ENCODE results near the gene PHKB. TPM values are rescaled to one million over a fixed set of nuclear protein-coding genes. Genes with fewer than 3 reads are reported as not detected.

The PHKB gene
- total RNA-seq, 1 experiment from 2014 or later: 81.3 TPM

DNA sequence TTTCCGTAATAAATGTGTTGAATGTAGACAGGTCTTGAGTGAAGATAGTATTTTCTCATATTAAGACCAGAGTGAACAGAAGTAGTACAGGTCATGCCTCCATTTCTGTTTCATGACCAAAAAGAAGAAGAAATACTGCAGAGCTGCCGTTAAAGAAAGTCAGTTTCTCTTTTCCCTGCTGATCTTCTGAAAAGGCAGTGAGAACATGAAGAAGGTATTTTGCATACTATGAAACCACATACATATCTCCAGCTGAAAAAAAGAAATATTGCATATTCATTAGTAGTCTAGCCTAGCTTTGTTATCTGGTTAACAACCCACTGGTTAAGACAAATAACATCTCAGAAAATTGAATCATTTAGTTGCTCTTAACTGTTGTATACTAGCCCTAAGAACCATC is 138.4 kb downstream of the PHKB start:
- Histone ChIP-seq H3K9me2 (ENCODE audit: insufficient read depth) (no peaks in the 10 kb centered on the region), H3K9me3 (ENCODE audit: insufficient read depth, low read depth) (no peaks in the 10 kb centered on the region), H3K4me2 (no peak overlapping the region), H3K27ac (no peak overlapping the region), H3F3A (ENCODE audit: insufficient read depth, low read depth) (no peaks in the 10 kb centered on the region), H3K4me3 (no peak overlapping the region), H3K79me2 (ENCODE audit: low read depth) (no peaks in the 10 kb centered on the region), H3K27me3 (ENCODE audit: insufficient read depth, low read depth) (no peaks in the 10 kb centered on the region), H2AFZ (no peak overlapping the region), H4K20me1 (ENCODE audit: insufficient read depth) (no peaks in the 10 kb centered on the region), H3K36me3 (ENCODE audit: low read depth) (no peaks in the 10 kb centered on the region), H3K4me1 (replicated peaks; ENCODE audit: insufficient read depth) (no peaks in the 10 kb centered on the region)
- intact Hi-C loops (cut with micrococcal nuclease; ENCODE audit: unreplicated experiment): no loop called here
- TF ChIP-seq EZH2 (IDR thresholded peaks at IDR 0.05; ENCODE audit: low read depth): no peak
- TF ChIP-seq, protein P1, sequence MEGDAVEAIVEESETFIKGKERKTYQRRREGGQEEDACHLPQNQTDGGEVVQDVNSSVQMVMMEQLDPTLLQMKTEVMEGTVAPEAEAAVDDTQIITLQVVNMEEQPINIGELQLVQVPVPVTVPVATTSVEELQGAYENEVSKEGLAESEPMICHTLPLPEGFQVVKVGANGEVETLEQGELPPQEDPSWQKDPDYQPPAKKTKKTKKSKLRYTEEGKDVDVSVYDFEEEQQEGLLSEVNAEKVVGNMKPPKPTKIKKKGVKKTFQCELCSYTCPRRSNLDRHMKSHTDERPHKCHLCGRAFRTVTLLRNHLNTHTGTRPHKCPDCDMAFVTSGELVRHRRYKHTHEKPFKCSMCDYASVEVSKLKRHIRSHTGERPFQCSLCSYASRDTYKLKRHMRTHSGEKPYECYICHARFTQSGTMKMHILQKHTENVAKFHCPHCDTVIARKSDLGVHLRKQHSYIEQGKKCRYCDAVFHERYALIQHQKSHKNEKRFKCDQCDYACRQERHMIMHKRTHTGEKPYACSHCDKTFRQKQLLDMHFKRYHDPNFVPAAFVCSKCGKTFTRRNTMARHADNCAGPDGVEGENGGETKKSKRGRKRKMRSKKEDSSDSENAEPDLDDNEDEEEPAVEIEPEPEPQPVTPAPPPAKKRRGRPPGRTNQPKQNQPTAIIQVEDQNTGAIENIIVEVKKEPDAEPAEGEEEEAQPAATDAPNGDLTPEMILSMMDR (conservative IDR thresholded peaks at IDR 0.05): no peak
- no peak for DNase-seq
- CTCF ChIA-PET: no interaction called here
- BruUV-seq (replicated peaks): no TSS peak
- POLR2A ChIA-PET (ENCODE audit: unreplicated experiment): no interaction called here

DNA sequence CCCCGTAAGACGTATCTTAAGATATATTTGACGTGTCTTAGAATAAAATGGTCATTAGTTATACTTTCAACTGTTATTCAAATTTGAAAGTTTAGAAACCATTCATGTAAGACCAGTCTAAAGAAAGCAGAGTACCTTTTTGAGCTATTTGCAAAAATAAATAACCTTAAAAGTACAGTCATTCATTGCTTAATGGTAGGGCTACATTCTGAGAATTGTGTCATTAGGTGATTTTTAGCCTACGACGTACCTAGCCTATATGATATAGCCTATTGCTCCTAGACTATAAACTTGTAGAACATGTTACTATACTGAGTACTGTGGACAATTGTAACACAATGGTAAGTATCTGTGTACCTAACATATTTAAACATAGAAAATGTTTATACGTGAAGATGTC is 139.2 kb downstream of the PHKB start:
- Histone ChIP-seq H3K4me2 (no peak overlapping the region), H3K4me1 (replicated peaks; ENCODE audit: insufficient read depth) (no peaks in the 10 kb centered on the region), H3K27ac (no peak overlapping the region), H2AFZ (no peak overlapping the region), H3K27me3 (ENCODE audit: insufficient read depth, low read depth) (no peaks in the 10 kb centered on the region), H4K20me1 (ENCODE audit: insufficient read depth) (no peaks in the 10 kb centered on the region), H3K9me3 (ENCODE audit: insufficient read depth, low read depth) (no peaks in the 10 kb centered on the region), H3F3A (ENCODE audit: insufficient read depth, low read depth) (no peaks in the 10 kb centered on the region), H3K4me3 (no peak overlapping the region), H3K36me3 (ENCODE audit: low read depth) (no peaks in the 10 kb centered on the region), H3K79me2 (ENCODE audit: low read depth) (no peaks in the 10 kb centered on the region), H3K9me2 (ENCODE audit: insufficient read depth) (no peaks in the 10 kb centered on the region)
- ChIA-PET POLR2A (ENCODE audit: unreplicated experiment) (no interaction called here), CTCF (no interaction called here)
- TF ChIP-seq, protein P1 (conservative IDR thresholded peaks at IDR 0.05): no peak
- TF ChIP-seq EZH2 (IDR thresholded peaks at IDR 0.05; ENCODE audit: low read depth): no peak
- no peak for DNase-seq
- intact Hi-C loops (cut with micrococcal nuclease; ENCODE audit: unreplicated experiment): no loop called here
- no TSS peak for BruUV-seq (replicated peaks)

DNA sequence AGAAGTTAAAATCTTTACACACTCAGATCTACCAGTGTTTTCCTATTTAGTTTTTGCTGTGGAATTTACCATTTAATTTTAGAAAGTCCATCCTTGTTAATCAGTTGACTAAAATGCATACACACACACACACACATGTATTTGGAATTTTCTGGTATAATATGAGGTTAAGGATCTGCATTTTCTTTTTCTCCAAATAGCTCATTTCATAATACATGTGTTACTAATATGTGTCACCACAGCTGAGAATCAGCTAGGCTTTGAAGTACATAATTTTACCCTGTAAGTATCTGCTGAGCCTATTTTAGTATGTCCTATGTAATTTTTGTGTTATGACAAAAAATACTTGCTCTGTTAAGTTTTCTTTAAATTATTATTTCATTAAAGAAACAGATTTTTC is 143.2 kb downstream of the PHKB start:
- intact Hi-C loops (cut with micrococcal nuclease; ENCODE audit: unreplicated experiment): no loop called here
- no peak overlapping the region for H3K4me3 ChIP-seq
- H3K9me3 ChIP-seq (ENCODE audit: insufficient read depth, low read depth): no peaks in the 10 kb centered on the region
- no peaks in the 10 kb centered on the region for H4K20me1 ChIP-seq (ENCODE audit: insufficient read depth)
- no peak overlapping the region for H3K27ac ChIP-seq
- CTCF ChIA-PET: interaction anchor here (0.6 kb wide), 1 partner anchor 84 kb away, joined by 3 read pairs; no protein-coding TSS in a partner anchor
- no peaks in the 10 kb centered on the region for H3K27me3 ChIP-seq (ENCODE audit: insufficient read depth, low read depth)
- no peaks in the 10 kb centered on the region for H3K36me3 ChIP-seq (ENCODE audit: low read depth)
- no peaks in the 10 kb centered on the region for H3K9me2 ChIP-seq (ENCODE audit: insufficient read depth)
- TF ChIP-seq EZH2 (IDR thresholded peaks at IDR 0.05; ENCODE audit: low read depth): no peak
- TF ChIP-seq, protein P1 (conservative IDR thresholded peaks at IDR 0.05): no peak
- DNase-seq: no peak
- no peaks in the 10 kb centered on the region for H3K79me2 ChIP-seq (ENCODE audit: low read depth)
- BruUV-seq (replicated peaks): no TSS peak
- no peaks in the 10 kb centered on the region for H3K4me1 ChIP-seq (replicated peaks; ENCODE audit: insufficient read depth)
- H3F3A ChIP-seq (ENCODE audit: insufficient read depth, low read depth): no peaks in the 10 kb centered on the region
- no peak overlapping the region for H3K4me2 ChIP-seq
- H2AFZ ChIP-seq: no peak overlapping the region
- POLR2A ChIA-PET (ENCODE audit: unreplicated experiment): no interaction called here

Measured in PC-9 (cell line).